Esophagus muscularis mucosa (tissue), 4 donors: ENCODE data around the gene WDR20.

ENCODE experiments used
- EP300 ChIP-seq: sonication (generic); formaldehyde crosslinking; IDR thresholded peaks from one replicate; pipeline ENCODE4 v1.6.1; 2017; ENCODE audit warnings: antibody characterized with exemption
- POLR2A ChIP-seq: fragments of 450-650 bp; IDR thresholded peaks from one replicate; pipeline ENCODE4 v1.6.1; 2017; ENCODE audit warnings: antibody characterized with exemption, moderate library complexity, mild to moderate bottlenecking, low read depth
- TF ChIP-seq, protein P1 (sequence below), 3 experiments: fragments of 200-600 bp in 2 of 3; fragments of 450-650 bp in 1 of 3; sonication (generic) in 2 of 3; IDR thresholded peaks; one replicate each; pipeline ENCODE4 v1.5.1; 2017 to 2019; ENCODE audit warnings: antibody characterized with exemption in 3 of 3, mild to moderate bottlenecking in 2 of 3, moderate library complexity in 1 of 3

- TF ChIP-seq, protein P1, sequence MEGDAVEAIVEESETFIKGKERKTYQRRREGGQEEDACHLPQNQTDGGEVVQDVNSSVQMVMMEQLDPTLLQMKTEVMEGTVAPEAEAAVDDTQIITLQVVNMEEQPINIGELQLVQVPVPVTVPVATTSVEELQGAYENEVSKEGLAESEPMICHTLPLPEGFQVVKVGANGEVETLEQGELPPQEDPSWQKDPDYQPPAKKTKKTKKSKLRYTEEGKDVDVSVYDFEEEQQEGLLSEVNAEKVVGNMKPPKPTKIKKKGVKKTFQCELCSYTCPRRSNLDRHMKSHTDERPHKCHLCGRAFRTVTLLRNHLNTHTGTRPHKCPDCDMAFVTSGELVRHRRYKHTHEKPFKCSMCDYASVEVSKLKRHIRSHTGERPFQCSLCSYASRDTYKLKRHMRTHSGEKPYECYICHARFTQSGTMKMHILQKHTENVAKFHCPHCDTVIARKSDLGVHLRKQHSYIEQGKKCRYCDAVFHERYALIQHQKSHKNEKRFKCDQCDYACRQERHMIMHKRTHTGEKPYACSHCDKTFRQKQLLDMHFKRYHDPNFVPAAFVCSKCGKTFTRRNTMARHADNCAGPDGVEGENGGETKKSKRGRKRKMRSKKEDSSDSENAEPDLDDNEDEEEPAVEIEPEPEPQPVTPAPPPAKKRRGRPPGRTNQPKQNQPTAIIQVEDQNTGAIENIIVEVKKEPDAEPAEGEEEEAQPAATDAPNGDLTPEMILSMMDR (IDR thresholded peaks at IDR 0.05): no peak
- TF ChIP-seq POLR2A (no peak), EP300 (no peak)
Measured at GRCh38 chr14:102183886-102184285, 44.2 kb downstream of the WDR20 start.
